ENCODE data around the gene SIK3.

Gene SIK3

GRCh38 chr11:116925050-116925449, 173.2 kb downstream of the SIK3 start:
- no peak for DNase-seq

DNA sequence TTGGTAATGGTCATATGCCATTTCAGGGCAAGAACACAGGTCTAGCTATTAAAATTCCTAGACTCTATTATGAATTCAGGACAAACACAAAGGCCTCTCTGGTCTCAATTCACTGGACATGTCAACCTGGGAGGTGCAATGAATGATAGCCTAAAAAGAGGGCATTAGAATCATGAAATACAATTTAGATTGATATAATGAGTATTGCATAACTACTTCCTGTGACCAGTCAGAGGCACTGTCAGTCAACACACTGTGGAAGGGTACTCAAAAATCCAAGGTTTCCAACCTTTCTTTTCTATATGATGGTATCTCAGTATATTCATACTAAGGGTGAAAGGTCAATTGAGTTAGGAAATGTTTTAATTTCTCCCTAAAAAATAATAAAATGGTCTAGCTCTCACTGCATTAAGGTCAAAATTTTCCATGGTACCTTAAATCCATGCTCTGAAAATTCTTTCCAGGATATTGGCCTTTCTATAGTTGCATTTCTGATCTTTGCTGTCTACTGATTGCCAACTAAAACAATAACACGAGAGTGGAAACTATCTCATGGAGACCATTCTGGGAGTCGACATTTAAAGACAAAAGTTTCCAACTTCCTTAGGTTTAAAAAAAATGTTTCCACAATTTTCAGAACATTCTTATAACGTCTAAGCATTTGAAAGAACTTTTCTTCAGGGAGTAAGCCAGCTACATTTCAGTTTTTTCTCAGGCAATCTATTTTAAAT, 179.1 kb downstream of the SIK3 start:
- no peak for DNase-seq

DNA sequence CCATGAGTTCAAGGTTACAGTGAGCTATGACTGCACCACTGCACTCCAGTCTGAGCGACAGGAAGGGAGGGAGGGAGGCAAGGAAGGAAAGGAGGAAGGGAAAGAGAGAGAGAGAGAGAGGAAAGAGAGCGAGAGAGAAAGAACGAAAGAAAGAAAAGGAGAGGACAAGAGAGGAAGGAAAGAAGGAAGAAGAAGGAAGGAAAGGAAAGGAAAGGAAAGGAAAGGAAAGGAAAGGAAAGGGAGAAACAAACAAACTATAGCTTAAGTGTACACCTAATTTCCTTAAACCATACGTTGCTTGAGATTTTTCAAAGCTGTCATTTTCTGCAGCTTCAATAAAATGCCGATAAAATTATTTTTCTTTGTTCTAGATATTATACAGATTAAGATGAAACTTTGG, 180.6 kb downstream of the SIK3 start:
- DNase-seq: no peak

DNA sequence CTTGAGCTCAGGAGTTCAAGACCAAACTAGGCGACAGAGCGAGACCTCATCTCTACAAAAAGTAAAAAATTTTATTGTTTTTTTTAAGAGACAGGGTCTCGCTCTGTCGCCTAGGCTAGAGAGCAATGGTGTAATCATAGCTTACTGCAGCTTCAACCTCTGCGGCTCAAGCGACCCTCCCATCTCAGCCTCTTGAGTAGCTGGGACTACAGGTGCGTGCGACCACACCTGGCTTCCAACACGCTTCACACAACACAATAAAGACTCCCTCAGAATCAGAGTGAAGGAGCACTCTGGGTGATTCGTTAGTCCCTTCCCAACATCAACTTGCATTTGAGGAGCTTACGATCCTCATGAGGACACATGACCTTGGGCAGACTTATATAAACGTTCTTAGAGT, 181.3 kb downstream of the SIK3 start:
- no peak for DNase-seq

GRCh38 chr11:116916052-116916451, 182.2 kb downstream of the SIK3 start:
- DNase-seq: no peak

DNA sequence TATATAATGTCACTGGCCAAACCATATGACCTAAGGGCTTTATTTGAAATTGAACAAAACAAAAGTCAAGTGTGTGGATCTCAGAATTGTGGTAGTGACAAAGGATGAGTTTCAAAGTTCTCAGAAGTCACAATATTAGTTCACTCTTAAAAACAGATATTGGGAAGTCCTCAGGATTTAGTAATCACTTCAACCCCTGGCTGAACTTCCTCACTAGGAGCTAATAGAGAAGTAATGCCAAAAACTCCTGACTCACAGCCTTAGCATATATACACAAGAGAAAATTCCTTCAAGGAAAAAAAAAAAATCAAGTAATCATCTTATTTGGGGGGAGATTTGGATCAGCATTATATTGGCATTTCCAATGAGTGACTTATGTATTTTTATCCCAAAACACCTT, 185.2 kb downstream of the SIK3 start:
- DNase-seq: no peak

DNA sequence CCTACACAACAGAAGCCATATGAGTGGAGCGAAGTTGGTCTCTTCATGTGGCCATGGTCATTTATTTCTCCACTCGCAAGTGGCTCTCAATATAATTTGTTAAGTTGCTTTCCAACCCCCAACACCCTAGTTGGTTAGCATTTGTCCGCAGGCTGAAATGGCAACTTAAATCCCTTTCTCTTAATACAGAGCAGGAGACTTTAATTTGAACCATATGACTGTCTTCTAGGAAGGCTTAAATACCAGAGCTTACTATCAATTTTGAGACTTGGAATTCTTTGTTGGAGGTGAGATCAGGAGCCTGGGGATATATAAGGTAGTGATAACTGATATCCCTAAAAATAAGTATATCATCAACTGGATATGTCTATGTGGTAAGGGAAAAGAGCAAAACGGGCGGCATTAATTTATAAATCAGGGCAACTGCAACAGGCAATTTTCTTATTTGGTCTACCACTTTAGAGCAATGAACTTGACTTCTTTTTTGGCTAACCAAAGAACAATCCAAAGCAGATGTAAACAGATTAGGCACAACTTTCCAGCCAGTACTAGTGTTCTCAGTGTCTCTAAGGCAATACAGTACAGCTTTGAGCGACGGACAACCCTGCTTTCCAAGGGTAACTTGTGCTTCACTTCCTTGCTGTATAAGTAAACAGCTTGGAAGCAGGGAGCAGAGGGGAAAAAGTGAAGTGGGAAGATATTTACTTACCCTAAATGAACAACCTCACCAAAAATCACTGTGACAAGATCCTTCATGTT, 186.1 kb downstream of the SIK3 start:
- DNase-seq: no peak

GRCh38 chr11:116910847-116911246, 187.4 kb downstream of the SIK3 start:
- no peak for DNase-seq

GRCh38 chr11:116910378-116910777, 187.8 kb downstream of the SIK3 start:
- no peak for DNase-seq

GRCh38 chr11:116909245-116909644, 189.0 kb downstream of the SIK3 start:
- no peak for DNase-seq

- DNase-seq: no peak
Measured at GRCh38 chr11:116906479-116906878, 191.7 kb downstream of the SIK3 start.

GRCh38 chr11:116903090-116903489, 195.1 kb downstream of the SIK3 start:
- no peak for DNase-seq

DNA sequence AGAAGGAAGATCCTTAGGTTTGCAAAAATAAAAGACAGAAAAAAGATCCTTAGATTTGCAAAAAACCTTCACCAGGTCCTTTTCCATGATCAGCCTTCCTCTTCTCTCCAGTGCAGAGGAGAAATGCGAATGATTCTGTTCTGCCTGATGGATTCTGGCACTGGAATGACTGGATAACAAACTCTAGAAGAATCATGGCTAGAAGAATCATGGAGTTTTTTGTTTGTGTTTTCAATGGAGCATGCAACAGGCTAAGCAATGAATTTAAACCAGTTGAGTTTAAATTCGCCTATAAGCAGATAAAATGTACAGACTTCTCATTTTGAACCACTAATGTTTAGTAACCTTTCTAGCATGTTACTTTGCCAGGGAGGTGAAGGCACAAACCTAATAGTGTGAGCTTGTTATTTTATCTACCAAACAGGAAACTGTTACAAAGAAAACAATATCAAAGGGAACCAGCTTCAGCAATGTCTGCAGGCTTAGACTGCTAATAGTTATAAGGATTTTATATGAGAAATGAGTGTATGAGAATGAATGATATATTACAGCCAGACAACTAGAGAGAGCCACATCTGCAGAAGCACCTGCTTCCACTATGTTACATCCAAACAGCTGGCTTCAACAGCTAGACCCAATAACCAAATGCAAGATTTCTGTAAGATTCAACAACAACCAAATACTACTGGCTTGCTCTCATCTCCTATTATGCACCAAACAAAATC, 196.1 kb downstream of the SIK3 start:
- no peak for DNase-seq

GRCh38 chr11:116901211-116901610, 197.0 kb downstream of the SIK3 start:
- no peak for DNase-seq

GRCh38 chr11:116896211-116896610, 202.0 kb downstream of the SIK3 start:
- no peak for DNase-seq

DNA sequence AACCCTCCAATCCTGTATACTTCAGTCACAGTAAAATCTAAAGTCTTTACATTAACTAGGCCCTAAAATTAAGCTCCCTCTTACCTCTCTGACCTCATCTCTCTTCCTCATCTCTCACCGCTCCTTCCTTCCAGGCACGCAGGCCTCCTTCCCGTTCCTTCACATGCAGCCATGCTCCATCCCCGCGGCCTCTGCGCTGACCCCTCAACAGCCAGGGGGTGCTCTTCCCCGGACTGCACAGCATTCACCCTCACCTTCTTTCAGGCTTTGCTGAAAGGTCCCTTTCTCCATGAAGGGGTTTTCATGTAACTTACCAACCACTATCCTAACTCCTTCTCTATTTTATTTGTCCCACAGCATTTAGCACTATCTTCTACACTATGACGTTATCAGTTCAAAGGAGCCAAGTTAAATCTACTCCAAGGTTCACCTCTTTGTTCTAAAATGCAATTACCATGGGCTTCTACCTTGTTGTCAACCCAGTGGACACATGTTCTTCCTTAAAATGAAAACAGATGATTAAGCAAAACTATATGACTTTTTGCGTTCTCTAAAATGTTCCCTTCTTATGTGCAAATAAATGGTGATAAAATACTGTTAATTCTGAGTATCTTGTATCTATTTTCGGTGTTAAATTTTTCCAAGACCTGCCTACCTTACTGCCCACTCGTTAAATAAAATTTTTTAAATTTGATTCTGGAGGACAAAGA, 203.0 kb downstream of the SIK3 start:
- DNase-seq: no peak

- DNase-seq: no peak
Measured at GRCh38 chr11:116893906-116894305, 204.3 kb downstream of the SIK3 start.

- no peak for DNase-seq
Measured at GRCh38 chr11:116893437-116893836, 204.8 kb downstream of the SIK3 start.

DNA sequence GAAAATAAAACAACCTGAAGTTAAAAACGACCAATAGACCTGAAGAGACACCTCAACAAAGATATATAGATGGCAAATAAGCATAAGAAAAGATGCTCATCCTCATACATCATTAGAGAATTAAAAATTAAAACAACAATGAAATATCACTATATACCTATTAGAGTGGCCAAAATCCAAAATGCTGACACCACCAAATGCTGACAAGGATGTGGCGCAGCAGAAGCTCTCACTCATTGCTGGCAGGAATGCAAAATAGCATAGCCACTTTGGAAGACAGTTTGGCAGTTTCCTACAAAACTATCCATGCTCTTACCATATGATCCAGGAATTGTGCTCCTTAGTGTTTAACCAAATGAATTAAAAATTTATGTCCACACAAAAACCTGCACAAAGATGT, 205.9 kb downstream of the SIK3 start:
- no peak for DNase-seq

DNA sequence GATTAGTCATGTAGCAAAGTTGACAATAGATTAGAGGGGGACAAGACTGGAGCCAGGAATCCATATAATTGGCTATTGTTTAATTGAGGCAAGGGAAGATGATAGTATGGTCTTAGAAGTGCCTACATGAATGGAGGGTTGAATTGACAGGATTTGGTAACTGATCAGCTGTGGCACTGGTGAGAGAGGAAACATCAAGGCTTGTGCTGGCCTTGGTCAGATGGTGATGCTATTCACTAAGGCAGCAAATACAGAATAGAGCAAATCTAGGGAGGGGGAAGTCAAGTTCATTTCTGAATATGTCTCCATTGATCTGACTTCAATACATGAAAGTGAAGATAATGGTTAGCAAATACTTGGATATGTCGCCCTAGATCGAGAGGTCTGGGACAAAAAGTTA, 206.5 kb downstream of the SIK3 start:
- no peak for DNase-seq

DNA sequence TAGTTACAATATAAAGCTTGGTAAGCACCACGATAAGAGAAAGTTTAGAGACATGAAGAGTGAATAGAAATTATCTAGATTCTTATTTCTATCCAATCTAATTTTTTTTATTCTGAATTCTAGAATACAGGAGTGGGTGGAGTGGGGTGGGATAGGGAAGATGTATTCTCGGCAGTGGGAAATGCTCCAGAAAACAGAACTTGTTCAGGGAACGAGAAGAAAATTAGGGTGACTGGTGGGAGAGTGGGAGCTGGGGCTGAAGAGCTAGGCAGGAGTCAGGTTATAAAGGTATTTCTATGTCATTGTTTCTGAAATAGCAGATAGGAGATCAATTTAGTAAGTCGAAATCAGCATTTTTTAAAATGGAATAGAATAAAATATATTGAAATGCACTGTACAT, 207.6 kb downstream of the SIK3 start:
- DNase-seq: no peak

DNA sequence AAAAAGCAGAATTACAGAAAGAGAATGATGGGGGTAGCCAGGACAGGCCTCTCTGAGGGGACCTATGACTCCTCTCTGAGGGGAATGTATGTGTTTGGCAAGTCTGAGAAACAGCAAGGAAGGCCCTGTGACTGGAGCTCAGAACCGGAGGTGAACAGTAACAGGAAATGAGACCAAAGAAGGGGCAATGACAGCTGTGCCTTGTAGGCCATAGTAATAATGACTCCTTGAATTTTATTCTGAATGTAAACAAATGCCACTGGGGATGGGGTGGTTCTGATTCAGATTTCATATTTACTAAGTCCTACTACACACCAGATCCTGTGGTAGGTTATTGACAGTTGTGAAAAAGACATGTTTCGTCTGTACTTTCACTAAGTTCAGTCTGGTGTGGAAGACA, 208.0 kb downstream of the SIK3 start:
- no peak for DNase-seq

GRCh38 chr11:116888884-116889549, 209.2 kb downstream of the SIK3 start:
- no peak for DNase-seq
